H9 (cell line): ENCODE data around the gene REG4. TPM values are rescaled to one million over a fixed set of nuclear protein-coding genes. Genes with fewer than 3 reads are reported as not detected.

ENCODE experiments used
- DNase-seq: peaks from one replicate; pipeline ENCODE4 v3.0.0-alpha.2; 2017
- H2AFZ ChIP-seq: one replicate; pipeline ENCODE4 v1.6.1; 2013; ENCODE audit warnings: mild to moderate bottlenecking, low read length, control low read depth, moderate library complexity
- H2AK5ac ChIP-seq: 2 replicates; pipeline ENCODE4 v1.6.1; 2013; ENCODE audit warnings: low read length, control low read depth, mixed read lengths; ENCODE audit not compliant: insufficient read length
- H2BK120ac ChIP-seq: one replicate; pipeline ENCODE4 v1.6.1; 2013; ENCODE audit warnings: low read depth, mild to moderate bottlenecking, low read length, control low read depth, inconsistent platforms; ENCODE audit not compliant: poor library complexity, severe bottlenecking
- H2BK12ac ChIP-seq: 2 replicates; pipeline ENCODE4 v1.6.1; 2013; ENCODE audit warnings: low read length, control low read depth, mixed read lengths, low read depth; ENCODE audit not compliant: insufficient read length
- H2BK15ac ChIP-seq: 2 replicates; pipeline ENCODE4 v1.6.1; 2013; ENCODE audit warnings: low read depth, low read length, control low read depth
- H2BK20ac ChIP-seq: one replicate; pipeline ENCODE4 v1.6.1; 2013; ENCODE audit warnings: low read depth, mild to moderate bottlenecking, low read length, control low read depth, inconsistent platforms; ENCODE audit not compliant: poor library complexity, severe bottlenecking
- H2BK5ac ChIP-seq: 2 replicates; pipeline ENCODE4 v1.6.1; 2013; ENCODE audit warnings: low read length, control low read depth, mixed read lengths; ENCODE audit not compliant: insufficient read length
- H3K14ac ChIP-seq: 2 replicates; pipeline ENCODE4 v1.6.1; 2013; ENCODE audit warnings: low read length, control low read depth; ENCODE audit not compliant: insufficient read depth
- H3K18ac ChIP-seq: 2 replicates; pipeline ENCODE4 v1.6.1; 2013; ENCODE audit warnings: low read depth, mild to moderate bottlenecking, mixed read lengths, low read length, control low read depth; ENCODE audit not compliant: insufficient read length
- H3K23ac ChIP-seq: 2 replicates; pipeline ENCODE4 v1.6.1; 2013; ENCODE audit warnings: low read length, control low read depth, mixed read lengths, low read depth; ENCODE audit not compliant: insufficient read length
- H3K23me2 ChIP-seq: 2 replicates; pipeline ENCODE4 v1.6.1; 2013; ENCODE audit warnings: low read depth, mild to moderate bottlenecking, mixed read lengths, low read length, control low read depth; ENCODE audit not compliant: insufficient read length, poor library complexity, severe bottlenecking
- H3K27ac ChIP-seq: 2 replicates; pipeline ENCODE4 v1.5.1; 2013; ENCODE audit warnings: low read length, control low read depth, mixed read lengths, low read depth; ENCODE audit not compliant: insufficient read length
- H3K27me3 ChIP-seq: 2 replicates; pipeline ENCODE4 v1.6.1; 2013; ENCODE audit warnings: low read length, control low read depth, inconsistent platforms; ENCODE audit not compliant: insufficient read depth
- H3K4ac ChIP-seq: 2 replicates; pipeline ENCODE4 v1.6.1; 2013; ENCODE audit warnings: low read depth, mild to moderate bottlenecking, control low read depth, inconsistent platforms, low read length, moderate library complexity
- H3K4me1 ChIP-seq: 2 replicates; pipeline ENCODE4 v1.6.1; 2013; ENCODE audit warnings: low read length, control low read depth, inconsistent platforms; ENCODE audit not compliant: insufficient read depth
- H3K4me2 ChIP-seq: 2 replicates; pipeline ENCODE4 v1.6.1; 2013; ENCODE audit warnings: low read length, control low read depth, mixed read lengths; ENCODE audit not compliant: insufficient read length, insufficient read depth
- H3K56ac ChIP-seq: 2 replicates; pipeline ENCODE4 v1.6.1; 2013; ENCODE audit warnings: low read depth, mild to moderate bottlenecking, mixed read lengths, low read length, control low read depth; ENCODE audit not compliant: insufficient read length
- H3K79me1 ChIP-seq: 2 replicates; pipeline ENCODE4 v1.6.1; 2013; ENCODE audit warnings: low read depth, mild to moderate bottlenecking, moderate library complexity, low read length, control low read depth, inconsistent platforms; ENCODE audit not compliant: insufficient read depth, poor library complexity, severe bottlenecking
- H3K79me2 ChIP-seq: 2 replicates; pipeline ENCODE4 v1.6.1; 2013; ENCODE audit warnings: low read length, control low read depth, inconsistent platforms; ENCODE audit not compliant: insufficient read depth
- H3K9ac ChIP-seq: 2 replicates; pipeline ENCODE4 v1.6.1; 2013; ENCODE audit warnings: low read length, control low read depth, mixed read lengths; ENCODE audit not compliant: insufficient read length; ENCODE audit errors: extremely low read depth
- H3K9me3 ChIP-seq: one replicate; pipeline ENCODE4 v1.6.1; 2013; ENCODE audit warnings: low read depth, low read length, inconsistent platforms; ENCODE audit not compliant: control insufficient read depth
- H3T11ph ChIP-seq: one replicate; pipeline ENCODE4 v1.6.1; 2013; ENCODE audit warnings: mild to moderate bottlenecking, low read length, control low read depth, inconsistent platforms
- H4K20me1 ChIP-seq: one replicate; pipeline ENCODE4 v1.6.1; 2013; ENCODE audit not compliant: control insufficient read depth, insufficient read length, insufficient read depth
- H4K5ac ChIP-seq: 2 replicates; pipeline ENCODE4 v1.6.1; 2013; ENCODE audit warnings: low read depth, mild to moderate bottlenecking, mixed read lengths, low read length, control low read depth; ENCODE audit not compliant: insufficient read length
- H4K8ac ChIP-seq: replicated peaks from 2 replicates; pipeline ENCODE4 v1.6.1; 2013; ENCODE audit warnings: low read length, control low read depth, mixed read lengths, low read depth; ENCODE audit not compliant: insufficient read length
- H4K91ac ChIP-seq: 2 replicates; pipeline ENCODE4 v1.6.1; 2013; ENCODE audit warnings: low read depth, mild to moderate bottlenecking, moderate library complexity, mixed read lengths, low read length, control low read depth; ENCODE audit not compliant: insufficient read length
- H3K27ac Mint-ChIP-seq, 3 experiments: 2 replicates in 2 of 3; 3 replicates in 1 of 3; pipeline ENCODE4 v1.8.0; 2020 to 2021; ENCODE audit warnings: mixed read lengths in 3 of 3, mild to moderate bottlenecking in 1 of 3, moderate library complexity in 1 of 3
- H3K27me3 Mint-ChIP-seq: 2 replicates; pipeline ENCODE4 v1.8.0; 2021; ENCODE audit warnings: low read depth, mild to moderate bottlenecking, moderate library complexity, mixed read lengths
- H3K36me3 Mint-ChIP-seq, 3 experiments: 2 replicates in 2 of 3; 3 replicates in 1 of 3; pipeline ENCODE4 v1.8.0; 2020 to 2021; ENCODE audit warnings: low read depth in 3 of 3, mixed read lengths in 3 of 3; ENCODE audit not compliant: insufficient read depth in 1 of 3
- H3K4me1 Mint-ChIP-seq, 2 experiments: 2 replicates each; pipeline ENCODE4 v1.8.0; 2020; ENCODE audit warnings: mixed read lengths in 2 of 2
- H3K4me3 Mint-ChIP-seq, 2 experiments: 2 replicates in 1 of 2; 3 replicates in 1 of 2; pipeline ENCODE4 v1.8.0; 2020 to 2021; ENCODE audit warnings: mild to moderate bottlenecking in 2 of 2, mixed read lengths in 2 of 2, moderate library complexity in 1 of 2
- H3K9me3 Mint-ChIP-seq, 2 experiments: 2 replicates in 1 of 2; 3 replicates in 1 of 2; pipeline ENCODE4 v1.8.0; 2020; ENCODE audit warnings: mild to moderate bottlenecking in 2 of 2, mixed read lengths in 2 of 2, moderate library complexity in 1 of 2
- CTCF ChIP-seq: fragments of 200-600 bp; sonication (generic); conservative IDR thresholded peaks from 3 replicates; pipeline ENCODE4 v1.8.0; 2021; ENCODE audit warnings: antibody characterized with exemption, mild to moderate bottlenecking
- WGBS: extraction: QIAGEN DNeasy Blood & Tissue Kit; methylation state at CpG from one replicate; pipeline ENCODE4 v1.1.7; 2013; ENCODE audit warnings: missing lambda C conversion rate, low lambda C conversion rate, mixed read lengths; ENCODE audit not compliant: insufficient read length; ENCODE audit errors: extremely low coverage; 5-methylcytosine and 5-hydroxymethylcytosine counted together
- total RNA-seq: library from RNA; stranded (reverse); gene quantifications from 2 replicates; pipeline ENCODE4 v1.2.1, GENCODE V29; 2021

Gene REG4
- total RNA-seq, 1 experiment from 2014 or later: not detected

- H3K23ac ChIP-seq: no peak overlapping the region
- Mint-ChIP-seq H3K36me3 (no peaks in the 10 kb centered on the region; a peak in 1 of 7 replicates), H3K27me3 (no peaks in the 10 kb centered on the region; the same call in 1 of the 2 replicates), H3K27ac (no peak overlapping the region), H3K4me3 (no peak overlapping the region), H3K4me1 (peaks cover 6% of the 10 kb centered on the region in 2 experiments), H3K9me3 (no peaks in the 10 kb centered on the region)
- WGBS: no CpG with 5 or more reads among the region's 3 CpGs
- H3K18ac ChIP-seq: no peak overlapping the region
- H4K91ac ChIP-seq: no peak overlapping the region
- no peak for DNase-seq
- H2BK12ac ChIP-seq: no peak overlapping the region
- TF ChIP-seq CTCF: no peak
- H3T11ph ChIP-seq: no peak overlapping the region
- no peaks in the 10 kb centered on the region for H3K27me3 ChIP-seq
- H3K79me1 ChIP-seq: no peaks in the 10 kb centered on the region
- H3K9me3 ChIP-seq: no peaks in the 10 kb centered on the region
- no peak overlapping the region for H3K27ac ChIP-seq
- H3K4me1 ChIP-seq: no peaks in the 10 kb centered on the region; the same call in 1 of the 2 replicates
- no peak overlapping the region for H3K14ac ChIP-seq
- H3K56ac ChIP-seq: no peak overlapping the region
- no peak overlapping the region for H2BK20ac ChIP-seq
- no peaks in the 10 kb centered on the region for H3K79me2 ChIP-seq
- no peak overlapping the region for H3K4ac ChIP-seq
- H2AFZ ChIP-seq: no peak overlapping the region
- H4K5ac ChIP-seq: no peak overlapping the region
- no peak overlapping the region for H2BK120ac ChIP-seq
- no peak overlapping the region for H4K8ac ChIP-seq
- H2AK5ac ChIP-seq: no peak overlapping the region
- H3K9ac ChIP-seq: no peak overlapping the region
- H3K4me2 ChIP-seq: no peak overlapping the region
- no peak overlapping the region for H2BK5ac ChIP-seq
- H4K20me1 ChIP-seq: no peaks in the 10 kb centered on the region
- no peak overlapping the region for H2BK15ac ChIP-seq
- H3K23me2 ChIP-seq: no peaks in the 10 kb centered on the region
Observed at GRCh38 chr1:119828266-119828665, 17.0 kb upstream of the REG4 start.
